Bronchial smooth muscle cell (primary cell): ENCODE data around the gene DPYSL3. TPM values are rescaled to one million over a fixed set of nuclear protein-coding genes. Genes with fewer than 3 reads are reported as not detected.

ENCODE experiments used
- total RNA-seq: library from RNA; depleted of rRNA; stranded (reverse); fragments of >200 nt; gene quantifications from 2 replicates; pipeline ENCODE4 v1.2.1, GENCODE V29; 2014

The DPYSL3 gene
- 115 and 180 TPM in 2 replicates for total RNA-seq

DNA sequence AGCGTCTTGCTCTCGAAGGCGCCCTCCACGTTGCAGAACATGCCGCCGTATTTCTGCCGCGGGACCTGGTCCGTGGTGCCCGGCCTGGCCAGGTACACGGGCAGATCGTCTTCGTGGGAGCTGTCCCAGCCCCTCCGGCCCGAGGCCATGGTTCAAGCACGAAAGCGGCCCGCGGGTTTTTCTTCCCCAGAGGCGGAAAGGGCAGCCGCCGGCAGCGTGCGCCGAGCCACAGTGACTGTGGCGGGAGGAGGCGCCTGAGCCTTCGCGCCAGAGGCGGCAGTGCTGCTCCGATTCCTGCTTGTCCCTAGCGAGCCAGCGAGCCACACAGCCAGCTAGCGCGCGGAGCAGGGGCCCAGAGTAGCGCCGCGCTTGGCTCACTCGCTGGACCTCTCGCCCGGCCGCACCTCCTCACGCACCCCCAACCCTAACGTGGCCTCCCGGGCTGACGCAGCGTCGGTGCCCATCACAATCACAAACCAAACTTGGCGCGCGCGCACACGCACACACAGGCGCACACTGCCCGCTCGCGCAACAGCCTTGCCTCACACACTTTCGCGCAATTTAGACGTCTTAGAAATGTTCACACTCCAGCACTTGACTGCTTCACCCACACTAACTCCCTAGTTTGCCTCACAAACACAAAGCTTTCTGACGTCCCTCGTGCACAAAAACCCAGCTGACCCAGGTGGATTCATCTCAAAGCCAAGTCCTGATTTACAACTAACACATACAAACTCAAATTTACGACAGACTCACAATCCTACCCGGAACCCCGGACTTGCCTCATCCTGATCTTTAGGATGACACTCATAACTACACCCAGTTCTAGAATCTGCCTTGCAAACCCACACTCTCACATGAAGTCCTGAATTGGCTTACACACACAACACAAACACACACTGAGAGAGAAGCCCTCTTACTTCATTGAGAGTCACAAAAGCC, at the start of gene DPYSL3:
DPYSL3 (minus strand) TSS at position 359 of the 942 bp plus-strand sequence; CDS start at position 149, 210 bp downstream.

